Central memory CD4-positive, alpha-beta T cell (primary cell): ENCODE measurements around the gene ABCA6.
"Not testable (repeated sequence)": the region's sequence is repeated elsewhere in the genome, so short reads cannot be mapped to it uniquely, and the experiment has no call there.

Source experiments
- DNase-seq: peaks from one replicate; pipeline ENCODE4 v3.0.0; 2022
- total RNA-seq, 3 experiments: gene quantifications; one replicate each; lab custom pipeline; 2026; lab: John Stamatoyannopoulos, UW

Gene ABCA6
- 0.63 to 1.4 (median 0.96) reads per million in 3 experiments for total RNA-seq

GRCh38 chr17:69141431-69142174 is at the start of gene ABCA6:
TSS of gene ABCA6 (minus strand) at chr17:69141895. CDS start at chr17:69140703, 1,192 bp downstream.
- no peak for DNase-seq

- DNase-seq, result no peak
These were observed 47.1 kb upstream of the ABCA6 start for GRCh38 chr17:69188796-69189195.

- DNase-seq, result no peak
These were observed 46.4 kb upstream of the ABCA6 start for GRCh38 chr17:69188064-69188463.

GRCh38 chr17:69187294-69187693 is 45.6 kb upstream of the ABCA6 start:
- no peak for DNase-seq

GRCh38 chr17:69179227-69179952 is 37.7 kb upstream of the ABCA6 start:
- DNase-seq, result no peak

GRCh38 chr17:69176457-69176795 is 34.7 kb upstream of the ABCA6 start:
- DNase-seq, result no peak

- no peak for DNase-seq
These were observed 34.1 kb upstream of the ABCA6 start for GRCh38 chr17:69175625-69176456.

- DNase-seq, result no peak
These were observed 33.5 kb upstream of the ABCA6 start for GRCh38 chr17:69175262-69175624.

- no peak for DNase-seq
These were observed 31.4 kb upstream of the ABCA6 start for GRCh38 chr17:69173118-69173517.

- no peak for DNase-seq
These were observed 28.7 kb upstream of the ABCA6 start for GRCh38 chr17:69170377-69170776.

GRCh38 chr17:69168642-69169041 is 26.9 kb upstream of the ABCA6 start:
- not testable (repeated sequence) for DNase-seq

- DNase-seq, result no peak
These were observed 25.3 kb upstream of the ABCA6 start for GRCh38 chr17:69166957-69167356.

- DNase-seq, result no peak
These were observed 22.5 kb upstream of the ABCA6 start for GRCh38 chr17:69164206-69164605.

GRCh38 chr17:69159418-69159817 is 17.7 kb upstream of the ABCA6 start:
- no peak for DNase-seq

GRCh38 chr17:69154267-69154666 is 12.6 kb upstream of the ABCA6 start:
- DNase-seq, result no peak

GRCh38 chr17:69150333-69150732 is 8.6 kb upstream of the ABCA6 start:
- DNase-seq, result no peak

- no peak for DNase-seq
These were observed 5.8 kb upstream of the ABCA6 start for GRCh38 chr17:69147460-69147859.

GRCh38 chr17:69144331-69145255 is 2.9 kb upstream of the ABCA6 start:
- no peak for DNase-seq

- DNase-seq, result no peak
These were observed 2.1 kb upstream of the ABCA6 start for GRCh38 chr17:69143683-69144231.

GRCh38 chr17:69143151-69143550 is 1.5 kb upstream of the ABCA6 start:
- no peak for DNase-seq

GRCh38 chr17:69142175-69142802 is 594 bp upstream of the ABCA6 start:
- no peak for DNase-seq

- no peak for DNase-seq
These were observed 7.6 kb downstream of the ABCA6 start for GRCh38 chr17:69134112-69134511.
